ENCODE measurements around the gene TLNRD1.

The TLNRD1 gene

GRCh38 chr15:81013396-81013929, 12.7 kb downstream of the TLNRD1 start:
- H3K27me3 ChIP-seq (replicated peaks; ENCODE audit: control insufficient read depth, insufficient read depth, low read length) = no peaks in the 10 kb centered on the region
- no peak overlapping the region for H3K4me3 ChIP-seq (replicated peaks; ENCODE audit: low read depth, low read length)
- no peaks in the 10 kb centered on the region for H3K36me3 ChIP-seq (ENCODE audit: control insufficient read depth, insufficient read depth, low read length)
- DNase-seq (ENCODE audit: extremely low read depth, insufficient read length) = no peak
- TF ChIP-seq CTCF (IDR thresholded peaks at IDR 0.05; ENCODE audit: insufficient read depth, low read length, poor library complexity, severe bottlenecking) = no peak

GRCh38 chr15:81014446-81015093, 13.8 kb downstream of the TLNRD1 start:
- Histone ChIP-seq H3K4me3 (replicated peaks; ENCODE audit: low read depth, low read length) (no peak overlapping the region), H3K27me3 (replicated peaks; ENCODE audit: control insufficient read depth, insufficient read depth, low read length) (no peaks in the 10 kb centered on the region), H3K36me3 (ENCODE audit: control insufficient read depth, insufficient read depth, low read length) (no peaks in the 10 kb centered on the region)
- TF ChIP-seq CTCF (IDR thresholded peaks at IDR 0.05; ENCODE audit: insufficient read depth, low read length, poor library complexity, severe bottlenecking) = no peak
- no peak for DNase-seq (ENCODE audit: extremely low read depth, insufficient read length)

GRCh38 chr15:81015621-81016488, 15.1 kb downstream of the TLNRD1 start:
- Histone ChIP-seq H3K27me3 (replicated peaks; ENCODE audit: control insufficient read depth, insufficient read depth, low read length) (no peaks in the 10 kb centered on the region), H3K36me3 (ENCODE audit: control insufficient read depth, insufficient read depth, low read length) (no peaks in the 10 kb centered on the region), H3K4me3 (replicated peaks; ENCODE audit: low read depth, low read length) (no peak overlapping the region)
- TF ChIP-seq CTCF (IDR thresholded peaks at IDR 0.05; ENCODE audit: insufficient read depth, low read length, poor library complexity, severe bottlenecking) = no peak
- DNase-seq (ENCODE audit: extremely low read depth, insufficient read length) = no peak

GRCh38 chr15:81016489-81017068, 15.9 kb downstream of the TLNRD1 start:
- TF ChIP-seq CTCF (IDR thresholded peaks at IDR 0.05; ENCODE audit: insufficient read depth, low read length, poor library complexity, severe bottlenecking) = no peak
- Histone ChIP-seq H3K27me3 (replicated peaks; ENCODE audit: control insufficient read depth, insufficient read depth, low read length) (no peaks in the 10 kb centered on the region), H3K4me3 (replicated peaks; ENCODE audit: low read depth, low read length) (no peak overlapping the region), H3K36me3 (ENCODE audit: control insufficient read depth, insufficient read depth, low read length) (no peaks in the 10 kb centered on the region)
- DNase-seq (ENCODE audit: extremely low read depth, insufficient read length) = no peak

- no peak for TF ChIP-seq CTCF (IDR thresholded peaks at IDR 0.05; ENCODE audit: insufficient read depth, low read length, poor library complexity, severe bottlenecking)
- Histone ChIP-seq H3K36me3 (ENCODE audit: control insufficient read depth, insufficient read depth, low read length) (no peaks in the 10 kb centered on the region), H3K4me3 (replicated peaks; ENCODE audit: low read depth, low read length) (no peak overlapping the region), H3K27me3 (replicated peaks; ENCODE audit: control insufficient read depth, insufficient read depth, low read length) (no peaks in the 10 kb centered on the region)
- no peak for DNase-seq (ENCODE audit: extremely low read depth, insufficient read length)
Observed at GRCh38 chr15:81018197-81018596, 17.5 kb downstream of the TLNRD1 start.
